ENCODE results near the gene C2orf68. TPM values are rescaled to one million over a fixed set of nuclear protein-coding genes. Genes with fewer than 3 reads are reported as not detected.

C2orf68 gene
- total and polyA plus RNA-seq, 2 of the 13 experiments (the other 11 are each of a cell fraction or from before 2014, with no cell fraction given): 47.1 to 77.4 TPM

DNA sequence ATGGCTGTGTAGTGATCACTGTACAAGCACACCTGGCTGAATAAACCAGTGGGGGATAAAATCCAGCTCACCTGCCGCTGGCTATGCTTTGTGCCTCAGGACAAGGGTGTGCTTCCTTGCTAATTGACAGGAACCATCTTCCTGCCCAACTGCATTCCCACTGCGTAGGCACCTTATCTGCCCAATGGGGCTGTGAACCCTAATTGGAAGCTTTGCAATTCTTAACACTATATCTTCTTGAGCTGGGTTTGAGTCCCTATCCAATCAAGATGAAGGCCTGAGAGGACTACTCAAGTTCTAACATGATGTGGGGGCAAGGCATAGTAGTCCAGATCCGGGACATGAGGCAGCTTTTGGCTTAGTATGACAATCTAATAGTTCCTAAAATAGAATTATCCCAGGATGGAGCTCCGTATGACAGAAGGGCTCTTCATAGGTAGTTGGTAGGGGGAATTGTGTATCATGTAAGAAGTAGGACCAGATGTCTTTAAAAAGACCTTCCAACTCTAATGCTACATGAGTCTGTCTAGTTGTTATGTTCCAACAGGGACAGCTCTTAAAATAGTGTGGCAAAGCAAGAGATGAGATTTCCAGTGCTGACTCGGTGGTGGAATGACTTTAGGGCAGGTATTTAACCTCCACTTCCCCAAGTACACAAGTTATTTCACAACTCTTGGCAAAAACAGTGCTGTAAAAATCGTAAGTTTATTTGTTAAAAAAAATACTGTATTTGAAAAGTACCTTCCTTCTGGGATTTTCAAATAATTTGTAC is 7.1 kb downstream of the C2orf68 start (continued):
- TF ChIP-seq ZNF30 (CRISPR knock-in tag; IDR thresholded peaks at IDR 0.05) (no peak), HNF4G (IDR thresholded peaks at IDR 0.05; ENCODE audit: borderline replicate concordance, low read depth, low read length) (no peak), HNF4G (CRISPR knock-in tag; IDR thresholded peaks at IDR 0.05; ENCODE audit: borderline replicate concordance, low read depth) (0 out of 2 replicates have a peak, but pooled peaks have one; percentile 16), ZNF644 (CRISPR knock-in tag; IDR thresholded peaks at IDR 0.05; ENCODE audit: low read depth) (no peak), ETV6 (CRISPR knock-in tag; conservative IDR thresholded peaks at IDR 0.05) (no peak), ZNF530 (CRISPR knock-in tag; IDR thresholded peaks at IDR 0.05; ENCODE audit: low read depth) (no peak), SIX1 (CRISPR knock-in tag; IDR thresholded peaks at IDR 0.05; ENCODE audit: borderline replicate concordance) (no peak), PRDM15 (CRISPR knock-in tag; IDR thresholded peaks at IDR 0.05) (no peak), SIX4 (CRISPR knock-in tag; IDR thresholded peaks at IDR 0.05) (no peak), ZBTB2 (CRISPR knock-in tag; IDR thresholded peaks at IDR 0.05; ENCODE audit: low read depth) (no peak), IKZF4 (CRISPR knock-in tag; IDR thresholded peaks at IDR 0.05; ENCODE audit: borderline replicate concordance, low read depth, not compliant biosample characterization) (no peak), KMT2A (CRISPR knock-in tag; IDR thresholded peaks at IDR 0.05) (no peak), ARID3A (IDR thresholded peaks at IDR 0.05; ENCODE audit: low read depth, low read length) (no peak), POLR2G (IDR thresholded peaks at IDR 0.05; ENCODE audit: low read depth, low read length) (peak; percentile 50; the same call in 1 of the 2 replicates), ZNF678 (CRISPR knock-in tag; IDR thresholded peaks at IDR 0.05) (no peak), JUNB (CRISPR knock-in tag; IDR thresholded peaks at IDR 0.05; ENCODE audit: borderline replicate concordance) (no peak), TAF15 (IDR thresholded peaks at IDR 0.05; ENCODE audit: low read depth, low read length, poor library complexity, severe bottlenecking) (no peak), GPBP1L1 (CRISPR knock-in tag; IDR thresholded peaks at IDR 0.05) (no peak), ZNF546 (CRISPR knock-in tag; conservative IDR thresholded peaks at IDR 0.05) (no peak), PCBP2 (optimal IDR thresholded peaks at IDR 0.05; ENCODE audit: low read depth, low read length, poor library complexity, severe bottlenecking) (no peak), ZNF614 (CRISPR knock-in tag; IDR thresholded peaks at IDR 0.05; ENCODE audit: borderline replicate concordance) (no peak), ZIK1 (CRISPR knock-in tag; IDR thresholded peaks at IDR 0.05; ENCODE audit: borderline replicate concordance, low read depth) (no peak)
